Prostate gland (tissue), 1 donor: ENCODE results near the gene IFT81.

ENCODE experiments used
- POLR2A ChIP-seq: fragments of 450-650 bp; IDR thresholded peaks from one replicate; pipeline ENCODE4 v1.6.1; 2016; ENCODE audit warnings: antibody characterized with exemption, mild to moderate bottlenecking
- POLR2AphosphoS5 ChIP-seq: sonication (generic); formaldehyde crosslinking; IDR thresholded peaks from one replicate; pipeline ENCODE4 v1.6.1; 2017; ENCODE audit warnings: antibody characterized with exemption

GRCh38 chr12:110245369-110245772 lies 121.2 kb downstream of the IFT81 start:
- no peak for TF ChIP-seq POLR2AphosphoS5
- no peak for TF ChIP-seq POLR2A
